Caco-2 (cell line): Measurements from ENCODE around the gene GGA1. TPM values are rescaled to one million over a fixed set of nuclear protein-coding genes. Genes with fewer than 3 reads are reported as not detected.
A peak's percentile ranks its signal among the peaks of the same experiment; 100 is the strongest.

ENCODE experiments used
- Bru-seq: library from RNA; stranded (reverse); fragments of 400-500 nt; gene quantifications from one replicate; lab custom pipeline; 2021; lab: Mats Ljungman, UMichigan
- BruChase-seq, 2 experiments: library from RNA; stranded (reverse); fragments of 400-500 nt; gene quantifications; one replicate each; lab custom pipeline; 2021; lab: Mats Ljungman, UMichigan
- BruUV-seq: library from RNA; stranded (reverse); fragments of 400-500 nt; replicated peaks from 2 replicates; lab custom pipeline; 2021; lab: Mats Ljungman, UMichigan
- CTCF ChIA-PET: fragments of 300-600 bp; sonication (Branson Sonifier 250); formaldehyde crosslinking; loops from one replicate; lab custom pipeline; 2022; ENCODE audit warnings: antibody characterized with exemption; lab: Charles Lee
- POLR2A ChIA-PET: fragments of 300-600 bp; sonication (Branson Sonifier 250); formaldehyde crosslinking; loops from one replicate; lab custom pipeline; 2022; ENCODE audit warnings: antibody characterized with exemption; lab: Charles Lee
- DNase-seq, 2 experiments: peaks; one replicate each; pipeline versions ENCODE4 v3.0.0 to v3.0.0-alpha.2; 2020 to 2022
- H3K27me3 ChIP-seq: replicated peaks from 2 replicates; pipeline ENCODE4 v1.6.0; 2011; ENCODE audit warnings: low read length; ENCODE audit not compliant: control insufficient read depth, insufficient read depth
- H3K36me3 ChIP-seq: 2 replicates; pipeline ENCODE4 v1.5.1; 2011; ENCODE audit warnings: low read length; ENCODE audit not compliant: control insufficient read depth, insufficient read depth
- H3K4me1 ChIP-seq: fragments of 250-450 bp; sonication (Bioruptor Pico); 2 replicates; pipeline ENCODE4 v1.5.1; 2020; ENCODE audit warnings: mild to moderate bottlenecking
- H3K4me3 ChIP-seq: 2 replicates; pipeline ENCODE4 v1.5.1; 2011; ENCODE audit warnings: low read depth, mild to moderate bottlenecking, control low read depth, low read length
- H3K9me3 ChIP-seq: fragments of 250-450 bp; sonication (Bioruptor Pico); 2 replicates; pipeline ENCODE4 v1.5.1; 2020; ENCODE audit warnings: mild to moderate bottlenecking, moderate library complexity
- H3K27ac Mint-ChIP-seq: one replicate; pipeline ENCODE4 v1.8.0; 2022; ENCODE audit warnings: mixed read lengths; ENCODE audit not compliant: unreplicated experiment
- H3K27me3 Mint-ChIP-seq: one replicate; pipeline ENCODE4 v1.8.0; 2022; ENCODE audit warnings: mixed read lengths; ENCODE audit not compliant: insufficient read depth, unreplicated experiment
- H3K36me3 Mint-ChIP-seq: one replicate; pipeline ENCODE4 v1.8.0; 2022; ENCODE audit warnings: mild to moderate bottlenecking, mixed read lengths; ENCODE audit not compliant: insufficient read depth, unreplicated experiment
- H3K4me1 Mint-ChIP-seq: one replicate; pipeline ENCODE4 v1.8.0; 2022; ENCODE audit warnings: low read depth, mixed read lengths; ENCODE audit not compliant: unreplicated experiment
- H3K4me3 Mint-ChIP-seq: one replicate; pipeline ENCODE4 v1.8.0; 2022; ENCODE audit warnings: mild to moderate bottlenecking, moderate library complexity, mixed read lengths; ENCODE audit not compliant: unreplicated experiment
- H3K9me3 Mint-ChIP-seq: one replicate; pipeline ENCODE4 v1.8.0; 2022; ENCODE audit warnings: mixed read lengths; ENCODE audit not compliant: unreplicated experiment
- intact Hi-C: fragments of 100-400 bp; cut with micrococcal nuclease; formaldehyde crosslinking; loops from one replicate; pipeline ENCODE4 v1.10.0; 2022; ENCODE audit not compliant: unreplicated experiment
- long read RNA-seq: library from polyadenylated mRNA; stranded (forward); transcript quantifications from one replicate; pipeline ENCODE4 v2.0.0, GENCODE V29; 2022
- total RNA-seq: library from RNA; stranded (reverse); gene quantifications from 2 replicates; pipeline ENCODE4 v1.2.3, GENCODE V29; 2022
- TF ChIP-seq, protein P1 (sequence below), 2 experiments: fragments of 200-600 bp in 1 of 2; IDR thresholded peaks; 1 replicate in 1 of 2; 2 replicates in 1 of 2; pipeline versions ENCODE4 v1.5.1 to v1.8.0; 2011 to 2022; ENCODE audit warnings: antibody characterized with exemption in 1 of 2, control low read depth in 1 of 2, inconsistent platforms in 1 of 2, low read depth in 1 of 2, low read length in 1 of 2, mild to moderate bottlenecking in 1 of 2, moderate library complexity in 1 of 2; ENCODE audit not compliant: insufficient read depth in 1 of 2, severe bottlenecking in 1 of 2, unreplicated experiment in 1 of 2

Gene GGA1, protein sequence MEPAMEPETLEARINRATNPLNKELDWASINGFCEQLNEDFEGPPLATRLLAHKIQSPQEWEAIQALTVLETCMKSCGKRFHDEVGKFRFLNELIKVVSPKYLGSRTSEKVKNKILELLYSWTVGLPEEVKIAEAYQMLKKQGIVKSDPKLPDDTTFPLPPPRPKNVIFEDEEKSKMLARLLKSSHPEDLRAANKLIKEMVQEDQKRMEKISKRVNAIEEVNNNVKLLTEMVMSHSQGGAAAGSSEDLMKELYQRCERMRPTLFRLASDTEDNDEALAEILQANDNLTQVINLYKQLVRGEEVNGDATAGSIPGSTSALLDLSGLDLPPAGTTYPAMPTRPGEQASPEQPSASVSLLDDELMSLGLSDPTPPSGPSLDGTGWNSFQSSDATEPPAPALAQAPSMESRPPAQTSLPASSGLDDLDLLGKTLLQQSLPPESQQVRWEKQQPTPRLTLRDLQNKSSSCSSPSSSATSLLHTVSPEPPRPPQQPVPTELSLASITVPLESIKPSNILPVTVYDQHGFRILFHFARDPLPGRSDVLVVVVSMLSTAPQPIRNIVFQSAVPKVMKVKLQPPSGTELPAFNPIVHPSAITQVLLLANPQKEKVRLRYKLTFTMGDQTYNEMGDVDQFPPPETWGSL
- total RNA-seq (65.7 and 72.8 TPM in 2 replicates), Bru-seq, nascent RNA (percentile 65 among the genes with signal in this experiment), BruChase-seq, experiment 1, labeled RNA remaining after a 2-hour chase (percentile 69 among the genes with signal in this experiment), BruChase-seq, experiment 2, labeled RNA remaining after a 6-hour chase (percentile 79 among the genes with signal in this experiment)
- long read RNA-seq, transcript GGA1-203 (17 exons, 3,159 nt), result major isoform, 26 of 61 reads
- long read RNA-seq, partial matches to known transcripts, result 13 of 61 reads
- long read RNA-seq, other reads (novel, unspliced or antisense), result 18 of 61 reads

- peak within 1 kb of the TSS; percentile 87 for H3K4me3 Mint-ChIP-seq
- Histone ChIP-seq H3K27me3 (no peaks in the 10 kb centered on the region), H3K9me3 (no peaks in the 10 kb centered on the region), H3K36me3 (no peaks in the 10 kb centered on the region; the same call in 1 of the 2 replicates), H3K4me3 (peak within 1 kb of the TSS; percentile 75), H3K4me1 (peaks cover 12% of the 10 kb centered on the region)
- peaks cover 6% of the 10 kb centered on the region for H3K4me1 Mint-ChIP-seq
- POLR2A ChIA-PET, result interaction anchor here (0.6 to 2.1 kb wide), 10 partner anchors 9 to 235 kb away, joined by 3 to 22 read pairs (median 4); partner anchors contain the start of genes ANKRD54, CDC42EP1, GCAT and LGALS2
- intact Hi-C loops, result loop anchor here (2.0 to 10.0 kb wide), 4 partner anchors 32 to 76 kb away; partner anchors contain the start of gene NOL12
- H3K27ac Mint-ChIP-seq, result peak within 1 kb of the TSS; percentile 95
- BruUV-seq, result no TSS peak
- H3K36me3 Mint-ChIP-seq, result peaks cover 17% of the 10 kb centered on the region
- TF ChIP-seq, protein P1, sequence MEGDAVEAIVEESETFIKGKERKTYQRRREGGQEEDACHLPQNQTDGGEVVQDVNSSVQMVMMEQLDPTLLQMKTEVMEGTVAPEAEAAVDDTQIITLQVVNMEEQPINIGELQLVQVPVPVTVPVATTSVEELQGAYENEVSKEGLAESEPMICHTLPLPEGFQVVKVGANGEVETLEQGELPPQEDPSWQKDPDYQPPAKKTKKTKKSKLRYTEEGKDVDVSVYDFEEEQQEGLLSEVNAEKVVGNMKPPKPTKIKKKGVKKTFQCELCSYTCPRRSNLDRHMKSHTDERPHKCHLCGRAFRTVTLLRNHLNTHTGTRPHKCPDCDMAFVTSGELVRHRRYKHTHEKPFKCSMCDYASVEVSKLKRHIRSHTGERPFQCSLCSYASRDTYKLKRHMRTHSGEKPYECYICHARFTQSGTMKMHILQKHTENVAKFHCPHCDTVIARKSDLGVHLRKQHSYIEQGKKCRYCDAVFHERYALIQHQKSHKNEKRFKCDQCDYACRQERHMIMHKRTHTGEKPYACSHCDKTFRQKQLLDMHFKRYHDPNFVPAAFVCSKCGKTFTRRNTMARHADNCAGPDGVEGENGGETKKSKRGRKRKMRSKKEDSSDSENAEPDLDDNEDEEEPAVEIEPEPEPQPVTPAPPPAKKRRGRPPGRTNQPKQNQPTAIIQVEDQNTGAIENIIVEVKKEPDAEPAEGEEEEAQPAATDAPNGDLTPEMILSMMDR (IDR thresholded peaks at IDR 0.05; ENCODE audit: insufficient read depth in 1 of 2, low read depth in 1 of 2, low read length in 1 of 2, severe bottlenecking in 1 of 2, unreplicated experiment in 1 of 2), result no peak
- no peaks in the 10 kb centered on the region for H3K9me3 Mint-ChIP-seq
- CTCF ChIA-PET, result interaction anchor here (0.7 to 2.8 kb wide), 14 partner anchors 8 to 143 kb away, joined by 3 to 31 read pairs (median 8); partner anchors contain the start of genes NOL12 and PDXP
- peak; percentile 94 for DNase-seq
- no peaks in the 10 kb centered on the region for H3K27me3 Mint-ChIP-seq
Observed at GRCh38 chr22:37608477-37609239, at the start of gene GGA1. Gene GGA1 (plus strand): TSS chr22:37608834. CDS start chr22:37608861, 27 bp downstream.

DNA sequence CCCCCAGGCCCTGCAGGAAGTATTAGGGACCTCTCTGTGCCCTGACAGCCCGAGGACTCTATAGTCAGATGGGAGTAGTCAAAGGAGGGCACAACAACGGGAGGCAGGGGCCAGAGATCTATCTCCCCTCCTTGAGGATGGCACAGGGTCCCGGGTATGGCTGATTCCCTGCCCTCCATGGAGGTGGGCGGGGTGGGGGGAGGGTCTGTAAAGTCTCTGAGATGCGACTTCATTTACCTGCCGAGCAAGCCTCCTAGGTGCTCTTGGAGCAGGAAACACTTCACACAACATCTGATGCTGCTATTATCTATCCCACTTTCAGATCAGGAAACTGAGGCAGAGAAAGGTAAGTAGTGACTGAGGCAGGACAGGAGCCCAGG, 49.1 kb upstream of the GGA1 start:
- DNase-seq, result no peak
- Histone ChIP-seq H3K4me3 (peak overlapping the region; percentile 39), H3K4me1 (peaks cover 50% of the 10 kb centered on the region), H3K9me3 (no peaks in the 10 kb centered on the region), H3K27me3 (no peaks in the 10 kb centered on the region), H3K36me3 (no peaks in the 10 kb centered on the region)
- CTCF ChIA-PET, result interaction anchor here (0.7 to 1.2 kb wide), 4 partner anchors 8 to 33 kb away, joined by 3 to 5 read pairs (median 4); no protein-coding TSS in a partner anchor
- TF ChIP-seq, protein P1 (IDR thresholded peaks at IDR 0.05; ENCODE audit: insufficient read depth in 1 of 2, low read depth in 1 of 2, low read length in 1 of 2, severe bottlenecking in 1 of 2, unreplicated experiment in 1 of 2), result no peak
- H3K4me1 Mint-ChIP-seq, result peaks cover 31% of the 10 kb centered on the region
- H3K27me3 Mint-ChIP-seq, result no peaks in the 10 kb centered on the region
- intact Hi-C loops, result no loop called here
- H3K9me3 Mint-ChIP-seq, result no peaks in the 10 kb centered on the region
- POLR2A ChIA-PET, result interaction anchor here (0.6 to 1.1 kb wide), 5 partner anchors 12 to 65 kb away, joined by 3 to 7 read pairs (median 6); partner anchors contain the start of gene LGALS2
- H3K36me3 Mint-ChIP-seq, result peaks cover 33% of the 10 kb centered on the region
- peak overlapping the region; percentile 67 for H3K27ac Mint-ChIP-seq
- BruUV-seq, result no TSS peak
- H3K4me3 Mint-ChIP-seq, result peak overlapping the region; percentile 71
